ENCODE data around the gene RREB1. TPM values are rescaled to one million over a fixed set of nuclear protein-coding genes. Genes with fewer than 3 reads are reported as not detected.

The RREB1 gene
- total RNA-seq, 1 experiment from 2014 or later = 35.8 TPM

DNA sequence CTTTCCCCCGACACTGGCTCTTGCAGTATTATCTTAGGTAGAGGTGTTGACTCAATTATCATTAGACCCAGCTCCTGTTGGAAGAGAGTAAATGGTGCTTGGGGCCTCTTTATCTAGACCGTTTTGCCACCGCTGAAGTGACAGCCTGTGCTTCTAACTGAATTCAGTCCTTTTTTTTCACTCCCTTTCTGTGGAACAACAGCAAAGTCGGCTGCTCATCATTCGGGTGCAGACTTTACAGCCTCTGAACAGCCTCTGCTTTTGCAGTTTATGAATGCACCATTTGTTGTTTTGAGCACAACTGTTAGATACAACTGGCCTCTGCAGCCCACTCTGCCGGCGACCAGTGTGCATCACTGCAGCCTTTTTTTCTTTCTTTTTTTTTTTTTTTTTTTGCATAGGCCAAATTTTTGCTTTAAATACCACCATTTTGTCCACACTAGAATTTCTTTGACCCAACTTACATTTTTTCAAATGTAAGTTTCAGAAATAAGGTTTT is 35.8 kb downstream of the RREB1 start:
- Histone ChIP-seq H2BK5ac (ENCODE audit: insufficient read length, low read length) (no peak overlapping the region), H3K18ac (ENCODE audit: insufficient read length, low read depth, low read length) (no peak overlapping the region), H4K20me1 (ENCODE audit: control insufficient read depth, insufficient read depth, insufficient read length) (peaks cover 2% of the 10 kb centered on the region), H3K4me1 (ENCODE audit: insufficient read depth, low read length) (peaks cover 31% of the 10 kb centered on the region), H3K27me3 (ENCODE audit: insufficient read depth, low read length) (no peaks in the 10 kb centered on the region), H3K79me2 (ENCODE audit: insufficient read depth, low read length) (peaks cover 2% of the 10 kb centered on the region; the same call in 1 of the 2 replicates), H2AK5ac (ENCODE audit: insufficient read length, low read length) (no peak overlapping the region), H4K91ac (ENCODE audit: insufficient read length, low read depth, low read length) (no peak overlapping the region), H3T11ph (ENCODE audit: low read length) (no peak overlapping the region), H3K4me2 (ENCODE audit: insufficient read depth, insufficient read length, low read length) (no peak overlapping the region), H3K27ac (ENCODE audit: insufficient read length, low read depth, low read length) (no peak overlapping the region), H3K79me1 (ENCODE audit: insufficient read depth, low read depth, low read length, poor library complexity, severe bottlenecking) (no peaks in the 10 kb centered on the region), H3K23me2 (ENCODE audit: insufficient read length, low read depth, low read length, poor library complexity, severe bottlenecking) (peaks cover 4% of the 10 kb centered on the region), H4K8ac (replicated peaks; ENCODE audit: insufficient read length, low read depth, low read length) (no peak overlapping the region), H2BK20ac (ENCODE audit: low read depth, low read length, poor library complexity, severe bottlenecking) (no peak overlapping the region), H4K5ac (ENCODE audit: insufficient read length, low read depth, low read length) (no peak overlapping the region), H2AFZ (ENCODE audit: low read length) (no peak overlapping the region), H3K4ac (ENCODE audit: low read depth, low read length) (no peak overlapping the region), H3K23ac (ENCODE audit: insufficient read length, low read depth, low read length) (no peak overlapping the region), H3K14ac (ENCODE audit: insufficient read depth, low read length) (no peak overlapping the region), H3K56ac (ENCODE audit: insufficient read length, low read depth, low read length) (no peak overlapping the region), H3K9me3 (ENCODE audit: control insufficient read depth, low read depth, low read length) (no peaks in the 10 kb centered on the region), H3K9ac (ENCODE audit: extremely low read depth, insufficient read length, low read length) (no peak overlapping the region), H2BK12ac (ENCODE audit: insufficient read length, low read depth, low read length) (no peak overlapping the region), H2BK120ac (ENCODE audit: low read depth, low read length, poor library complexity, severe bottlenecking) (no peak overlapping the region), H2BK15ac (ENCODE audit: low read depth, low read length) (no peak overlapping the region)
- Mint-ChIP-seq H3K27ac (peak overlapping the region in 1 of 3 experiments; percentile 45; a peak in 2 of 7 replicates), H3K36me3 (ENCODE audit: insufficient read depth in 1 of 3, low read depth in 3 of 3) (no peaks in the 10 kb centered on the region; a peak in 1 of 7 replicates), H3K27me3 (ENCODE audit: low read depth) (no peaks in the 10 kb centered on the region), H3K4me3 (no peak overlapping the region; a peak in 1 of 5 replicates), H3K9me3 (no peaks in the 10 kb centered on the region), H3K4me1 (peaks cover 63 to 76% of the 10 kb centered on the region in 2 experiments)
- DNase-seq = no peak
- no CpG with 5 or more reads among the region's 7 CpGs for WGBS (ENCODE audit: extremely low coverage, insufficient read length, low lambda C conversion rate)
- no peak; the same call in 2 of the 3 replicates for TF ChIP-seq CTCF (conservative IDR thresholded peaks at IDR 0.05)

All from H9 (cell line).